ENCODE results near the gene EBLN2. TPM values are rescaled to one million over a fixed set of nuclear protein-coding genes. Genes with fewer than 3 reads are reported as not detected.
"Not testable (repeated sequence)": the region's sequence is repeated elsewhere in the genome, so short reads cannot be mapped to it uniquely, and the experiment has no call there.

Gene EBLN2
- total and polyA plus RNA-seq, 8 donors, result 0.79 to 2.9 (median 1.5) TPM

GRCh38 chr3:73056845-73057150, 4.7 kb upstream of the EBLN2 start:
- ATAC-seq, result no peak
- intact Hi-C loops (cut with DNase I), result loop anchor here in 1 of 3 donors (10.0 kb wide), 1 partner anchor 112 kb away; no protein-coding TSS in a partner anchor
- H3K27me3 ChIP-seq, result no peaks in the 10 kb centered on the region
- DNase-seq, result no peak
- H3K36me3 ChIP-seq, result no peaks in the 10 kb centered on the region
- peaks cover 0 to 5% (median 0%) of the 10 kb centered on the region in 3 donors for H3K4me1 ChIP-seq
- H3K9me3 ChIP-seq, result no peaks in the 10 kb centered on the region
- TF ChIP-seq CTCF (IDR thresholded peaks at IDR 0.05), result no peak
- FAIRE-seq, result no peak
- no peak overlapping the region for H3K27ac ChIP-seq
- no peak overlapping the region for H3K4me3 ChIP-seq

GRCh38 chr3:73060302-73060723, 1.1 kb upstream of the EBLN2 start:
- Histone ChIP-seq H3K36me3 (peaks cover 0 to 34% (median 0%) of the 10 kb centered on the region in 3 donors), H3K4me1 (no peaks in the 10 kb centered on the region), H3K9me3 (no peaks in the 10 kb centered on the region), H3K27me3 (no peaks in the 10 kb centered on the region), H3K4me3 (no peak overlapping the region), H3K27ac (no peak overlapping the region)
- no peak for FAIRE-seq
- no peak for ATAC-seq
- TF ChIP-seq CTCF (IDR thresholded peaks at IDR 0.05), result no peak
- intact Hi-C loops (cut with DNase I), result no loop called here
- no peak for DNase-seq
- 80 to 82% methylated on average over 1 of the region's 1 CpG for WGBS, 2 donors

- ATAC-seq; H3K9me3 ChIP-seq; H3K27ac ChIP-seq; H3K27me3 ChIP-seq; H3K4me1 ChIP-seq; DNase-seq; intact Hi-C loops (cut with DNase I); H3K4me3 ChIP-seq: not testable (repeated sequence)
- peak; percentile 92 for FAIRE-seq
- H3K36me3 ChIP-seq, result peaks cover 0 to 38% (median 0%) of the 10 kb centered on the region in 3 donors
Measured at GRCh38 chr3:73066243-73066642, 4.8 kb downstream of the EBLN2 start.

DNA sequence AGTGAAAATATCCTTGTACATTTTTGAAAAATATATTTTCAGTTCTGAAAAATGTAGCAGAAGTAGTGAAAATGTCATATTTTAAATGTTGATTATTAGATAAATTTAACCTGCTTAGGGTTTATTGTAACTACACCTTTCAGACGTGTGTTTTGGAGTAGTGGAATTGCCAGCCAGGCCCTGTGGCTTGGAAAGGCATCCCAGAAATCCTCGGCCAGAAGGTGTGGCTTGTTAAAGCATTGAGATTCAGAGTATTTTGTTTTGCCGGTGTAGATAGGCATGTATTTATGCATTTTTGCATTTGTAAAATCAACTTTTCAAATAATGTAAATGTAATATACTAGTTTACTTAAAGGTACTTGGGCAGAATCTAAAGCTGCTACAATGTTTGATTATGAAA, 7.0 kb downstream of the EBLN2 start:
- Histone ChIP-seq H3K36me3 (peaks cover 0 to 23% (median 0%) of the 10 kb centered on the region in 3 donors), H3K4me3 (no peak overlapping the region), H3K27ac (no peak overlapping the region), H3K27me3 (no peaks in the 10 kb centered on the region), H3K9me3 (no peaks in the 10 kb centered on the region), H3K4me1 (no peaks in the 10 kb centered on the region)
- intact Hi-C loops (cut with DNase I), result no loop called here
- no peak for DNase-seq
- no peak for FAIRE-seq
- no peak for ATAC-seq
- WGBS, 2 donors, result 60 to 93% methylated on average over 3 of the region's 3 CpGs
- no peak for TF ChIP-seq CTCF (IDR thresholded peaks at IDR 0.05)

- no peaks in the 10 kb centered on the region for H3K9me3 ChIP-seq
- no peak overlapping the region for H3K27ac ChIP-seq
- no peak for FAIRE-seq
- no peak for ATAC-seq
- TF ChIP-seq CTCF (IDR thresholded peaks at IDR 0.05), result no peak
- H3K4me3 ChIP-seq, result no peak overlapping the region
- WGBS, 2 donors, result 87 to 92% methylated on average over 5 of the region's 5 CpGs
- no peak for DNase-seq
- H3K4me1 ChIP-seq, result no peaks in the 10 kb centered on the region
- no peaks in the 10 kb centered on the region for H3K27me3 ChIP-seq
- peaks cover 0 to 15% (median 0%) of the 10 kb centered on the region in 3 donors for H3K36me3 ChIP-seq
- intact Hi-C loops (cut with DNase I), result no loop called here
Measured at GRCh38 chr3:73069187-73069586, 7.7 kb downstream of the EBLN2 start.
